CD4-positive, alpha-beta T cell treated with Interleukin-1 beta for 1 hour (primary cell): ENCODE data around the gene STARD3.
"Not testable (repeated sequence)": the region's sequence is repeated elsewhere in the genome, so short reads cannot be mapped to it uniquely, and the experiment has no call there.

Experiments
- DNase-seq, 2 donors: peaks; one replicate each; pipeline ENCODE4 v3.0.0-alpha.2; 2020 to 2022

STARD3 gene

DNA sequence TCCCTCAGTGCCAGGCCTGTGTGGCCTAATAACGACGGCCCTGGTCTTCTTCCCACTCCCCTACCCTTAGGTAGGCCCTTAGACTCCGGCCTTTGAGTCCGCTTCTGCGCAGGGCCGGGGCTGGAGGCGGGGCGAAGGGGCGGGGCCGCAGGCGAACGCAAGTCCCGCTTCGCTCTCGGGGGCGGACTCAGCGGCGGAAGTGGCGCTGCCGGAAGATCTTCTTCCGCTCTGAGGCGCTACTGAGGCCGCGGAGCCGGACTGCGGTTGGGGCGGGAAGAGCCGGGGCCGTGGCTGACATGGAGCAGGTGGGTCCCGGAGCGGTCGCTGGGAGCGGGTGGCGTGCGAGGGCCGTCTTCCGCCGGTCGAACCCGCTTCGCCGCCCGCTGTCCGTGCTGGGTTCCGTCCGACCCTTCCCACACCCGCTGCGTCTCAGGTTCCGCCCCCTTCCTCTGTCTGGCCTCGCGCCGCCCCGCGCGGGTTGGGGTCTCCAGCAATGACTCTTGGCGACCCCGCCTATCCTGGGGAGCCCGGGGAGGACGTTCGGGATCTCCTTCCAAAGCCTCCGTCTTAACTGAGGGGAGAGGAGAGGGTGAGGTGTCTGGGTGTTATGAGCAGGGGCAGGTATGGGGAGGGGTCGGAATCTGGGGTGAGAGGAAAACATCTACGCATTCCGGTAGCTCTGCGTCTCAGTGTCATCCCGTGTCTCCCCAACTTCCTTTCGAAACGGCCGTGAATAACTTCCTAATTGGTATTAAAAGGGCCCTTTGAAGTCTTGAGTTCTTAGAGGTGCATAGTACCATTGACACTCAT lies at the start of gene STARD3:
STARD3 (plus strand) TSS at position 218 of the 810 bp plus-strand sequence. CDS start 16,388 bp downstream, outside the sequence.
- DNase-seq, result peak; percentile 89 to 91

- DNase-seq, result not testable (repeated sequence)
These were observed 46.8 kb upstream of the STARD3 start for GRCh38 chr17:39590180-39590579.

- peak in 1 of 2 donors; percentile 32 for DNase-seq
These were observed 44.7 kb upstream of the STARD3 start for GRCh38 chr17:39591958-39592954.

DNA sequence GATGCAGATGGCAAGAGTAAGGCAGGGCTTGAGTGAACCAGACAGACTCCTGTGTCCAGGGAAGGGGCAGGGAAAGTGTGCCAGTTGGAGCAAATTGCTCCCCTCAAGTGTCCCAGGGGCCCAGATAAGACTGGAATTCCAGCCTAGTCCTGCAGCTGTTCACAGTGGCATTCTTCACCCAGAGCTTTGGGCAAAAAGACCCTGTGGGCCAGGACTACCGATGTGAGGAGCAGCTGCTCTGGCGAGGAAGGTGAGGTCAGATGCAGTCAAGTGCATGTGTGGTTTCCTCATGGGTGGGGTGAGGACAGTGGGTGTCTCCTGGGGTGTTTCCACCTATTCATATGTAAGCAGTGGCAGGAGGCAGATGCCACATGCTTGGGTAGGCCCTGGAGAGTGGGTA lies 43.6 kb upstream of the STARD3 start:
- no peak for DNase-seq

DNA sequence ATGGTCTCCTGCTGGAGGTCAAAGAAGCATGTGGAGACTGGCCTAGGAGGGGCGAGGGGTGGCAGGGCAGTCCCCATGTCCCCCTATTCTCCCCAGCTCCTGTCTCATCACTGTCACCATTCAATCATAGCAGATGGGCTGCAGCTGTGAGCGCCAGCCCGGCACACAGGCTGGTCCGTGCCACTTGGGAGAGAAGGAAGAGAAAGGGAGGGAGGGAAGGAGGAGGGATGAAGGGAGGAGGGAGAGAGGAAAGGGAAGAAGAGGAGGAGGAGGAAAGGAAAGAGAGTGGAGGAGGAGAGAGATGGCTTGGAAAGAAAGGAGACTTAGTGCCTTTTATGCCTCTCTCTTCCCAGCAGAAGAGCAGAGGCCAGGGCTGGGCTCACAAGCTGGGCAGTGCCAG lies 41.6 kb upstream of the STARD3 start:
- DNase-seq, result no peak

- no peak for DNase-seq
These were observed 40.9 kb upstream of the STARD3 start for GRCh38 chr17:39595928-39596510.

- DNase-seq, result no peak
These were observed 40.2 kb upstream of the STARD3 start for GRCh38 chr17:39596543-39597267.

DNA sequence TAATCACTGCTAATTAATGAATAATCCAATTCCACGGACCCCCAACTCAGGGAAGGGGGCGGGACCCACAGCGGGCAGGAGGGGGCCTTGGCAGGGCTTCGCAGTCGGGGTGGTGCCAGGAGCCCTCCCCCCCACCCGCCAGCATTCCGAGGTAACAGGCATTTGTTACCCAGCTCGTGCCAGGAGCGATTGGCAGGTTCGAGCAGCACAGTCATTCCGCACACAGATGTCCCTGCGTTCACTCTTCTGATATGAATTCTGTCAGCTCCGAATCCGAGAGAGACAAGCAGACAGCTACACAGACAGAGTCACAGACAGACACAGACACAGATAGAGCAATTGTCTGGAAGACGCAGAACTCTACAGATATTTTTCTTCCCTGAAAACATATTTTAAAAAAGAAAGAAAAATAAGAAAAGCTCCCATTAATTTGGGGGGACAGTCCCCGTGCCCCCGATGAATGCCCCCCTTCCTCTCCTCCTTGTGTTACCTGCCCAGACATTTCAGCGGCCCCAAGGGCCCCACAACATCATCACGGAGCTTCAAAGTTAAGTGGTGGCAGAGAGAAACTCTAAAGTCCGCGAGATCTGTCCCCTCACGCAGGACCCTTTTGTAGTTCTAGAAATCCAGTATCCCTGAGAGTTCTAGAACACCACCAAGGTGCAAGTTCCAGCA lies 39.4 kb upstream of the STARD3 start:
- DNase-seq, result no peak

GRCh38 chr17:39598047-39598481 lies 38.9 kb upstream of the STARD3 start:
- DNase-seq, result no peak

DNA sequence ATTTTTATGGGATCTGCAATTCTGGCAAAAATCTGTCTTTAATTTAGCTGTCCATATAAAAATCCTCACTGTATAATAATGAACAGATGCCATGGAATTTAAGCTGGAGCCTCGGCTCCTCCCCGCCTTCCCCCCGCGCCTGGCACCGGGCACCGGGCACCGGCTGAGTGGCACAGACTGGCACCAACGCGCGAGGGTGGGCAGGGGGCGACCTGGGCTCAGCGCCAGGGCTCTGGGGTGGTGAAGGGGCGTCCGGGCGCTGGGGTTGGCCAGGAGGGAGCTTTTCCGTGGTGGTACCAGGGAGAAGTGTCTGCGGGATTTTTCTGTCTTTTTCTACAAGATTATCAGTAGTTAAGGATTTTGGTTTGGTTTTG lies 38.3 kb upstream of the STARD3 start:
- no peak for DNase-seq

GRCh38 chr17:39599004-39599664 lies 37.8 kb upstream of the STARD3 start:
- no peak for DNase-seq

DNA sequence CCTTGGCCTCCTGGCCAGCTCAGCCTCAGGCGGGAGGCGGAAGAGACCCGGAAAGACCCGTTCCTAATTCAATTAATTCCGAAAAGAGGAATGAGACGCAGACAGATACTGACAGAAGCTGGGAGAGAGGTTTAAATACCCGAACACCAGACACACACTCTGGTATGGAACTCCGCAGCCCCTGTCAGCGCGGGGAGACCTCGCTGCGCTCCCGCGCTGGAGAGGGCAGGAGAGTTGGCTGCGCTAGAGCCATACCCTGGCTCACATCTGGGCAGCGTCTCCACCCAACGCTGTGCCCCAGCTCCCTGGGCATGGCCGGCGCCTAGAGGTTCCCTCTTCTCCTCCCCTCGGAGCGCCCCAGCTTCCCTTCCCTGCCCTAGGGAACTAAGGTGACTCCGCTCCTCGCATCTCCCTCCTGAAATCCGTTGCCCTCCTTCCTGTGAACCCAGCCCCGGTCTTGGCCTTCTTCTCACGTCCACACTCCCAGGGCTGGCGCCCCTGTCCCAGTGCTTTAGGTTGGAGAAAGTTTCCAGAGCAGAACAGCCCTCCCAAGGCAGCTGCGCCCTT lies 37.2 kb upstream of the STARD3 start:
- DNase-seq, result no peak

GRCh38 chr17:39600288-39600996 lies 36.5 kb upstream of the STARD3 start:
- DNase-seq, result no peak

GRCh38 chr17:39600997-39601597 lies 35.8 kb upstream of the STARD3 start:
- DNase-seq, result no peak

- DNase-seq, result no peak
These were observed 35.0 kb upstream of the STARD3 start for GRCh38 chr17:39601758-39602532.

DNA sequence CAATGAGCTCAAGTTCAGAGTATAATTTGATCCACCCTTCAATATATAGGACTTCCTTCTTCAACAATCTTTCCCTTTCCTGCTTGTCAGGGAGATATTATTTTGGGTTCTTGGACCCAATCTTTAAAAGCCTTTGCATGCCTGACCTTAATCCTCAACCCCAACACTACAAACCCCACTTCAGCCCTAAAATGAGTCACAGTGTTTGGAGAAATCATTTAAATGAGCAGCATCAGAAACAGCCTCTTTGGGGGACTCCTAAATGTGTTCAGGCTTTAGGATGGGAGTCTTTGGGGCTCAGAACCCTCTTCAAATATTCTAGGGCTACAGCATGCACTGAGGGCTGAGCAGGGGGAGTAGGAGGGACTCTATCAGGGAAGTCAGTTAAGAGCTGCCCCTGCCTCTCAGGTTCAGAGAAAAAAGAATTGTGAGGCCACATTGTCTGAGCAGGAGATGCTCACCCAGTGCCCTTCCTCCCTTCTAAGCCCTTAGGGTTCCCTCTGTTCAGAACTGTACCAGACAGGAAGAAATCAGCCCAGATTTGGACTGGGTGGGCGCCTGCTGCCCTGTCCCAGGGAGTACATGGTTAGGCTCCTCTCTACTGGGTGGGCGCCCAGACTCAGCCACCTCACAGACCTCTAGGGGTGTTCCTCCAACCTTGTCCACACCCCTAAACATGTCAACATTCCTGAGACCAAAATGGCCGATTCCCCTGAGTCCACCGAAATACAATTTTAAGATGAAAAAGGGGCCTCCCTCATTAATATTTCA lies 34.2 kb upstream of the STARD3 start:
- DNase-seq, result no peak

DNA sequence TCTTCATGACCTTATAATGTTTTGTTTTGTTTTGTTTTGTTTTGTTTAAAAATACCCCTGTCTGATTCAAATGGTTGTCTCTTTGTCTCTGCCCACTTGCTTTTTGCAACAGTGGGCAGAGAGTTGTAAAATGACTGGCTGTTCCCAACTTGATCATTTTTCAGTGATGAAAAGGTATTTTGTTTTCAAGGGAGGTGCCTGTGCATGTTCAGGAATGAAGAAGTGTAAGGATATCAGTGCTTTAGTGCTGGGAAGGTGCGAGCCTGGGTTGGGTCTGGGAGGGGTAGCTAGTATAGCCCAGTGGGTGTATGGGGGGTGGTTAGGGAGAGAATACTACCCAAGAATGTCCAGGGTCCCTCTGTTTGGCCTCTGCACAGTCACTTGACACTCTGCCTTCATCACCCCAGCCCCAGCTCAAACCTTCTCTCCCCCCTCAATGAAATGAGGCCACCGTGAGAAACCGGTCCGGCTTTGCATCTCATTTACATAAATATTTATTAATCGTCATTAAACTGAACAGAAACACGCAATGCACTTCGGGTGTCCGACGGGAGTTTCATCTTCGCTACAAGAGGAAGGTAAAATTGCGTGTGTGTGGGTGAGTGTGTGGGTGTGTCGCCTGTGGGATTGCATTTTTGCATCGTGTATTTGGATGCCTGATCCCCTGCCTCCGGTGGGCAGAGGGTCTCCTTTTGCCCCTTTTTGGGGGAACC lies 33.5 kb upstream of the STARD3 start:
- no peak for DNase-seq
